Astrocyte of the spinal cord (primary cell): Measurements from ENCODE around the gene TMEM235.

ENCODE experiments used
- DNase-seq: peaks from one replicate; pipeline ENCODE4 v3.0.0; 2011; ENCODE audit warnings: low read depth, low spot score
- H3K4me3 ChIP-seq: 2 replicates; pipeline ENCODE4 v1.5.1; 2011; ENCODE audit warnings: low read depth, mild to moderate bottlenecking, low read length, moderate library complexity
- CTCF ChIP-seq: IDR thresholded peaks from 2 replicates; pipeline ENCODE4 v1.5.1; 2012; ENCODE audit warnings: low read depth, mild to moderate bottlenecking, low read length, inconsistent platforms
- in situ Hi-C: cut with HindIII; loops from 2 replicates; pipeline ENCODE4 v1.10.0; 2017; ENCODE audit warnings: low sequenced_read_pairs

TMEM235 gene

GRCh38 chr17:78186692-78187595, 44.5 kb upstream of the TMEM235 start, which contains the start of the genes AFMID and TK1:
Gene AFMID (plus strand): TSS chr17:78187362. CDS start chr17:78187371, 9 bp downstream.
Gene TK1 (minus strand): TSS chr17:78187052. CDS start chr17:78186994, 58 bp downstream.
- in situ Hi-C loops = no loop called here
- peak within 1 kb of the TSS; percentile 72 for H3K4me3 ChIP-seq
- peak; percentile 73 for TF ChIP-seq CTCF
- DNase-seq = peak; percentile 98

GRCh38 chr17:78196716-78197115, 34.7 kb upstream of the TMEM235 start:
- TF ChIP-seq CTCF = no peak
- H3K4me3 ChIP-seq = no peak overlapping the region
- no peak for DNase-seq
- in situ Hi-C loops = no loop called here

DNA sequence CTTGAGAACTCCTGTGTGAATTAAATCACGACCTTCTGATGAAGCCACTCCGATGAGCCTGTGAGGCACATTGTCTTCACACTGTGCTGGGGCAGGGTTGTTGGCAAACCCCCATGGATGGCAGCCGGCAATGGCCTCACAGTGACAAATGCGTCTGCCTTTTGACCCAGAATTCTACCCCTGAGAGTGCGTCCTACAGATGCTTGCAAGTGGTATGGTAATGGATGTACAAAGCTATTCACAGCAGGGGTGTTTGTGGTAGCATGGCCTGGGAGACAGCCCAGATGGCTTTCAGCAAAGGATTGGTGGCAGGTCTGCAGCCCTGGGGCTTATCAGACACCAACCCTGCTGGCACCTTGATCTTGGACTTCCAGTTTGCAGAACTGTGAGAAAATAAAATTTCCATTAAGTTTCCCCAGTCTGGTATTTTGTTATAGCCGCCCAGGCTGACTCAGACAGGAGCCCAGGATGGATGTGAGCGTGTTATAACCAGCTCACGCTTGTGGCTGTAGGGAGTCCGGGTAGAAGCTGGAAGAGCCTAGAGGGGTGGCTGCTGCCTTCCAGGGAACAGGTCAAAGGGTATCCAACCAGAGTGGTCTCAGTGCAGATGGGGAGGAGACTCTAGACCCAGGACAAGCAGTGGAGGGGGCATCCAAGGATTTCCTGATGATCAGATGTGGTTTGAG, 34.1 kb upstream of the TMEM235 start:
- in situ Hi-C loops = no loop called here
- no peak overlapping the region for H3K4me3 ChIP-seq
- peak; percentile 30 for DNase-seq
- TF ChIP-seq CTCF = no peak

GRCh38 chr17:78200451-78200850, 31.0 kb upstream of the TMEM235 start:
- DNase-seq = no peak
- no peak for TF ChIP-seq CTCF
- in situ Hi-C loops = no loop called here
- H3K4me3 ChIP-seq = no peak overlapping the region

DNA sequence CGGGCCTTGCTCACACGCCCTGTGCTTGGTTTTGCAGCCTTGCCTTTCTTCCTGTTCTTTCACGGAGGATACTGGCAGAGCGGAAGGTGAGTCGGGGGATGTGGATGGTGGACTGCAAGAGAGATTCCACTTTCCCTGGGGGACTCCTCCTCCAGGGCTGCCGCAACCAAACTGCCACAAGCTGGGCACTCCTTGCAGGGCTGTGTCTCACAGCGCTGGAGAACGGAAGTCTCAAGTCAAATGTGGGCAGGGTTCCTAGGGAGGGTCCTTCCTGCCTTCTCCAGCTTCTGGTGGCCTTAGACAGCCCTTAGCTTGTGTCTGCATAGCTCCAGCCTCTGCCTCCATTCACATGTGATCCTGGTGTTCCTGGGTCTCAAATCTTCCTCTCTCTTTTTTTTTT, 28.8 kb upstream of the TMEM235 start:
- no peak for DNase-seq
- H3K4me3 ChIP-seq = no peak overlapping the region
- in situ Hi-C loops = no loop called here
- TF ChIP-seq CTCF = no peak

GRCh38 chr17:78204387-78205123, 26.9 kb upstream of the TMEM235 start:
- no peak for DNase-seq
- no peak overlapping the region for H3K4me3 ChIP-seq
- TF ChIP-seq CTCF = no peak
- in situ Hi-C loops = no loop called here
